Stimulated activated naive CD8-positive, alpha-beta T cell treated with anti-CD3 and anti-CD28 coated beads, Interleukin-15, Interleukin-2, amounts not matched to agents 100 ng/mL and 50 ng/mL, for 24 hours (primary cell): ENCODE measurements around the gene PODN.

Experiments used
- H3K27ac Mint-ChIP-seq: one replicate; pipeline ENCODE4 v1.8.0; 2021; ENCODE audit warnings: mild to moderate bottlenecking, mixed read lengths
- H3K27me3 Mint-ChIP-seq: one replicate; pipeline ENCODE4 v1.8.0; 2021; ENCODE audit warnings: mixed read lengths
- H3K36me3 Mint-ChIP-seq: one replicate; pipeline ENCODE4 v1.8.0; 2021; ENCODE audit warnings: low read depth, mixed read lengths
- H3K4me1 Mint-ChIP-seq: one replicate; pipeline ENCODE4 v1.8.0; 2021; ENCODE audit warnings: low read depth, mixed read lengths
- H3K4me3 Mint-ChIP-seq: one replicate; pipeline ENCODE4 v1.8.0; 2021; ENCODE audit warnings: mild to moderate bottlenecking, mixed read lengths
- H3K9me3 Mint-ChIP-seq: one replicate; pipeline ENCODE4 v1.8.0; 2021; ENCODE audit warnings: mixed read lengths

PODN gene

GRCh38 chr1:53087332-53088285 lies 25.6 kb downstream of the PODN start:
- no peaks in the 10 kb centered on the region for H3K9me3 Mint-ChIP-seq
- H3K27me3 Mint-ChIP-seq, result no peaks in the 10 kb centered on the region
- H3K4me1 Mint-ChIP-seq, result no peaks in the 10 kb centered on the region
- H3K27ac Mint-ChIP-seq, result no peak overlapping the region
- no peak overlapping the region for H3K4me3 Mint-ChIP-seq
- no peaks in the 10 kb centered on the region for H3K36me3 Mint-ChIP-seq

- no peaks in the 10 kb centered on the region for H3K27me3 Mint-ChIP-seq
- no peak overlapping the region for H3K4me3 Mint-ChIP-seq
- H3K9me3 Mint-ChIP-seq, result no peaks in the 10 kb centered on the region
- H3K27ac Mint-ChIP-seq, result no peak overlapping the region
- H3K36me3 Mint-ChIP-seq, result no peaks in the 10 kb centered on the region
- H3K4me1 Mint-ChIP-seq, result no peaks in the 10 kb centered on the region
These were observed 26.7 kb downstream of the PODN start for GRCh38 chr1:53088616-53089300.

- H3K27ac Mint-ChIP-seq, result no peak overlapping the region
- H3K27me3 Mint-ChIP-seq, result no peaks in the 10 kb centered on the region
- H3K4me1 Mint-ChIP-seq, result no peaks in the 10 kb centered on the region
- no peaks in the 10 kb centered on the region for H3K9me3 Mint-ChIP-seq
- no peak overlapping the region for H3K4me3 Mint-ChIP-seq
- no peaks in the 10 kb centered on the region for H3K36me3 Mint-ChIP-seq
These were observed 27.6 kb downstream of the PODN start for GRCh38 chr1:53089478-53090226.

- no peak overlapping the region for H3K27ac Mint-ChIP-seq
- H3K36me3 Mint-ChIP-seq, result no peaks in the 10 kb centered on the region
- H3K27me3 Mint-ChIP-seq, result no peaks in the 10 kb centered on the region
- H3K4me1 Mint-ChIP-seq, result no peaks in the 10 kb centered on the region
- H3K9me3 Mint-ChIP-seq, result no peaks in the 10 kb centered on the region
- no peak overlapping the region for H3K4me3 Mint-ChIP-seq
These were observed 28.5 kb downstream of the PODN start for GRCh38 chr1:53090227-53091147.

GRCh38 chr1:53091841-53092645 lies 30.0 kb downstream of the PODN start:
- no peak overlapping the region for H3K27ac Mint-ChIP-seq
- no peaks in the 10 kb centered on the region for H3K36me3 Mint-ChIP-seq
- H3K4me3 Mint-ChIP-seq, result no peak overlapping the region
- no peaks in the 10 kb centered on the region for H3K9me3 Mint-ChIP-seq
- H3K27me3 Mint-ChIP-seq, result no peaks in the 10 kb centered on the region
- no peaks in the 10 kb centered on the region for H3K4me1 Mint-ChIP-seq

GRCh38 chr1:53092659-53093450 lies 30.8 kb downstream of the PODN start:
- Mint-ChIP-seq H3K27ac (no peak overlapping the region), H3K4me1 (no peaks in the 10 kb centered on the region), H3K9me3 (no peaks in the 10 kb centered on the region), H3K27me3 (no peaks in the 10 kb centered on the region), H3K36me3 (no peaks in the 10 kb centered on the region), H3K4me3 (no peak overlapping the region)

- Mint-ChIP-seq H3K27ac (no peak overlapping the region), H3K4me1 (no peaks in the 10 kb centered on the region), H3K36me3 (no peaks in the 10 kb centered on the region), H3K4me3 (no peak overlapping the region), H3K27me3 (no peaks in the 10 kb centered on the region), H3K9me3 (no peaks in the 10 kb centered on the region)
These were observed 31.4 kb downstream of the PODN start for GRCh38 chr1:53093451-53093754.

- Mint-ChIP-seq H3K27me3 (no peaks in the 10 kb centered on the region), H3K9me3 (no peaks in the 10 kb centered on the region), H3K4me3 (no peak overlapping the region), H3K27ac (no peak overlapping the region), H3K4me1 (no peaks in the 10 kb centered on the region), H3K36me3 (no peaks in the 10 kb centered on the region)
These were observed 31.9 kb downstream of the PODN start for GRCh38 chr1:53093778-53094532.

GRCh38 chr1:53094533-53094919 lies 32.5 kb downstream of the PODN start:
- Mint-ChIP-seq H3K36me3 (no peaks in the 10 kb centered on the region), H3K4me1 (no peaks in the 10 kb centered on the region), H3K27me3 (no peaks in the 10 kb centered on the region), H3K27ac (no peak overlapping the region), H3K9me3 (no peaks in the 10 kb centered on the region), H3K4me3 (no peak overlapping the region)

GRCh38 chr1:53104289-53104913 lies 42.4 kb downstream of the PODN start:
- Mint-ChIP-seq H3K27me3 (peaks cover 8% of the 10 kb centered on the region), H3K36me3 (no peaks in the 10 kb centered on the region), H3K9me3 (no peaks in the 10 kb centered on the region), H3K27ac (no peak overlapping the region), H3K4me1 (peaks cover 12% of the 10 kb centered on the region), H3K4me3 (no peak overlapping the region)

- H3K4me1 Mint-ChIP-seq, result peaks cover 21% of the 10 kb centered on the region
These were observed 45.1 kb downstream of the PODN start for GRCh38 chr1:53107090-53107489.

GRCh38 chr1:53107570-53108322 lies 45.7 kb downstream of the PODN start:
- no peak overlapping the region for H3K4me3 Mint-ChIP-seq
- no peaks in the 10 kb centered on the region for H3K9me3 Mint-ChIP-seq
- H3K27ac Mint-ChIP-seq, result no peak overlapping the region
- peaks cover 8% of the 10 kb centered on the region for H3K27me3 Mint-ChIP-seq
- H3K36me3 Mint-ChIP-seq, result no peaks in the 10 kb centered on the region
- H3K4me1 Mint-ChIP-seq, result peaks cover 21% of the 10 kb centered on the region

More at GRCh38 chr1:53107090-53107489, 45.1 kb downstream of the PODN start:
- Mint-ChIP-seq H3K4me3 (no peak overlapping the region), H3K9me3 (no peaks in the 10 kb centered on the region), H3K27ac (no peak overlapping the region), H3K36me3 (no peaks in the 10 kb centered on the region), H3K27me3 (peaks cover 8% of the 10 kb centered on the region)
